Measurements from ENCODE around the gene RAP2A.

Gene RAP2A
- 27.3 to 35.1 (median 34.1) reads per million in 3 donors for total RNA-seq

DNA sequence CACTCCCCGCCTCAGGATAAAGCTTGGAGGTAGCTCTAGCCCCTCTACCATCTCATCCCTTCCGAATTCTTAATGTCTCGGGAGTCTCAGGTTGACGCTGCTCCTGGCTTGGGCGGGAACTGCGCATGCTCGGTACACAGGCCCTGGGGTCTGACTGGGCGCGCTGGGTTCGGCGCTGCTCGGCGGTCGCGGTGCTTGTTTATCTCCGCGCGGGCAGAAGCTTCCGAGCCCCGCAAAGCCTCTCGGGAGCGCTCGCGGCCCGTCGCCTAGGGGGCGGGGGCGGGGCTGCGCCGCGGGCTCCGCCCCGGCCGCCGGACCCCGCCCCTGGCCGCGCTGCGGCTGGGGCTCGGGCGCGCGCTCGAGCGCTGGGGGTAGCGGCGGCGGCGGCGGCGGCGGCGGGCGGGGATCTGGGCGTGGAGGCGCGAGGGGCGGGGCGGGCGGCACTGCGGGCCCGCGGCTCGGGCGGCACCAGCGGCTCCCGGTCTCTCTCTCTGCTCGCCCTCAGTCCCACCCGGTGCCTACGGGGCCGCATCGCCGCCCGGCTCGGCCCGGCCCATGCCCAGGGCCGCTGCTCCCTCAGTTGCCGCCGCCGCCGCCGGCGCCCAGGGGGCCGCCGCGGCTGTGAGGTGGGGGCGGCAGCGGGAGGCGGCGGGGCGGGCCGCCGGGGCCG is at the start of gene RAP2A:
Gene RAP2A, plus strand, starts transcription at position 443 of the 670 bp plus-strand sequence. CDS start 302 bp downstream, outside the sequence.
- Histone ChIP-seq H3K27ac (ENCODE audit: insufficient read depth, low read length, poor library complexity, severe bottlenecking) (peak within 1 kb of the TSS; percentile 99), H3K4me1 (ENCODE audit: control insufficient read depth, insufficient read depth, low read length, poor library complexity, severe bottlenecking) (peaks cover 17% of the 10 kb centered on the region), H3K4me3 (ENCODE audit: insufficient read depth, low read depth, low read length, poor library complexity, severe bottlenecking) (peak within 1 kb of the TSS; percentile 81), H3K9me3 (ENCODE audit: control insufficient read depth, low read length) (no peaks in the 10 kb centered on the region), H3K36me3 (ENCODE audit: control insufficient read depth, insufficient read depth, low read length) (no peaks in the 10 kb centered on the region), H3K27me3 (replicated peaks; ENCODE audit: control insufficient read depth, insufficient read depth, low read length, poor library complexity, severe bottlenecking) (no peaks in the 10 kb centered on the region)
- peak; percentile 82 to 86 (median 84) for DNase-seq

DNA sequence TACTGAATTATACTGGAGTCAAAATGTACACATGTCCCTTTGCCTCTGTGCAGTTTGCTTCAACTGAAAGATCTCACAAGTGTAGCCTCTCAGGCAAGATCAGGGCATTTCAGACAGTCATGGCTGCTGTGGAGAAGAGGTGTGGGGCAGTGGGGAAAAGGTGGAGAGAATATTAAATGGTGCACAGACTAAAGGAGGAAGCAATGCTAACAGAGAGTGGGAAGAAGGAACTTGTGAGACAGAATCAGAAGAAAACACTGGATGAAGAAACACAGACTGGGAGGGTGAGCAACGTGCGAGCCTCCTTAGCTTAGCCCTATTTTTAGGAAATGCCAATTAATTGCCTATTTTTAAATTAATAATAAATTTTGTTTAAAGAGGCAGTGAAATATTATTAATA is 49.6 kb upstream of the RAP2A start:
- Histone ChIP-seq H3K27me3 (replicated peaks; ENCODE audit: control insufficient read depth, insufficient read depth, low read length, poor library complexity, severe bottlenecking) (no peaks in the 10 kb centered on the region), H3K27ac (ENCODE audit: insufficient read depth, low read length, poor library complexity, severe bottlenecking) (no peak overlapping the region), H3K4me1 (ENCODE audit: control insufficient read depth, insufficient read depth, low read length, poor library complexity, severe bottlenecking) (no peaks in the 10 kb centered on the region), H3K9me3 (ENCODE audit: control insufficient read depth, low read length) (no peaks in the 10 kb centered on the region), H3K4me3 (ENCODE audit: insufficient read depth, low read depth, low read length, poor library complexity, severe bottlenecking) (no peak overlapping the region), H3K36me3 (ENCODE audit: control insufficient read depth, insufficient read depth, low read length) (no peaks in the 10 kb centered on the region)
- DNase-seq: no peak

DNA sequence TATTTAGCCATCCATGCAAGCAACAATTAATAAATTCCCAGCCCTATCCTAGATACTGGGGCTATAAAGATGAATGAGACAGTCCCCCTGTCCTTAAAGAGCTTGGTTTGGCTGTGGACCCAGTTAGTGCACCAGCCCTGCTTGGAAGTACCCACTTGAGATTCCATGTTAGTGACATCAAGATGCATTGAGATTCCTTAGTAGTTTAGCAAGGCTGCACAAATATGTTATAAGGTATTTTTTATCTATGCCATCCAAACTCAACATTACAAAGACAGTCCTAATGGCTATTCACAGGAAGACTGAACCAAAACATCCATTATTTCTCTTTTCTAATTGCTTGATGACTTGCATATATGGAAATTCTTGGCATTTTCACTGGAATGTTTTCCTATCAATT is 48.8 kb upstream of the RAP2A start:
- Histone ChIP-seq H3K36me3 (ENCODE audit: control insufficient read depth, insufficient read depth, low read length) (no peaks in the 10 kb centered on the region), H3K27me3 (replicated peaks; ENCODE audit: control insufficient read depth, insufficient read depth, low read length, poor library complexity, severe bottlenecking) (no peaks in the 10 kb centered on the region), H3K27ac (ENCODE audit: insufficient read depth, low read length, poor library complexity, severe bottlenecking) (no peak overlapping the region), H3K4me1 (ENCODE audit: control insufficient read depth, insufficient read depth, low read length, poor library complexity, severe bottlenecking) (no peaks in the 10 kb centered on the region), H3K4me3 (ENCODE audit: insufficient read depth, low read depth, low read length, poor library complexity, severe bottlenecking) (no peak overlapping the region), H3K9me3 (ENCODE audit: control insufficient read depth, low read length) (no peaks in the 10 kb centered on the region)
- DNase-seq: no peak

DNA sequence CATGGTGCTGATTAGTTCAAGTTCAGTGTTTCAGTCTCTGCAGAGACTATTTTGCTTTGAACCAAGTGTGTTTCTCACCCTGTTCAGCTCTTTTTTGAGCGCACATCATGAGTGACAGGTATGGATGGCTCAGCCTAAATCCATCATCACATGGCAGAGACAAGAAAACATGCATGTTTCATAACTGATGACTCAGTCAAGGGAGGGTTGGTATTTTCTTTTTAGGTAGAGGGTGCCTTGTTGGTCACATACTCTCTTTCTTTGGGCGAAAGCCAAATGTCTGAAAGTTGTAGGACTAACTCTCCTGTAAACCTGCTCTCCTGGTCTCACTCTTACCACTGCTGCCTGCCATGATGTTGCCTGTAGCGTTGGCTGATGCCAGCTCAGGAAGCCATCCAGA is 48.1 kb upstream of the RAP2A start:
- H3K36me3 ChIP-seq (ENCODE audit: control insufficient read depth, insufficient read depth, low read length): no peaks in the 10 kb centered on the region
- H3K4me3 ChIP-seq (ENCODE audit: insufficient read depth, low read depth, low read length, poor library complexity, severe bottlenecking): no peak overlapping the region
- H3K9me3 ChIP-seq (ENCODE audit: control insufficient read depth, low read length): no peaks in the 10 kb centered on the region
- H3K27ac ChIP-seq (ENCODE audit: insufficient read depth, low read length, poor library complexity, severe bottlenecking): no peak overlapping the region
- no peak for DNase-seq
- no peaks in the 10 kb centered on the region for H3K27me3 ChIP-seq (replicated peaks; ENCODE audit: control insufficient read depth, insufficient read depth, low read length, poor library complexity, severe bottlenecking)
- no peaks in the 10 kb centered on the region for H3K4me1 ChIP-seq (ENCODE audit: control insufficient read depth, insufficient read depth, low read length, poor library complexity, severe bottlenecking)

DNA sequence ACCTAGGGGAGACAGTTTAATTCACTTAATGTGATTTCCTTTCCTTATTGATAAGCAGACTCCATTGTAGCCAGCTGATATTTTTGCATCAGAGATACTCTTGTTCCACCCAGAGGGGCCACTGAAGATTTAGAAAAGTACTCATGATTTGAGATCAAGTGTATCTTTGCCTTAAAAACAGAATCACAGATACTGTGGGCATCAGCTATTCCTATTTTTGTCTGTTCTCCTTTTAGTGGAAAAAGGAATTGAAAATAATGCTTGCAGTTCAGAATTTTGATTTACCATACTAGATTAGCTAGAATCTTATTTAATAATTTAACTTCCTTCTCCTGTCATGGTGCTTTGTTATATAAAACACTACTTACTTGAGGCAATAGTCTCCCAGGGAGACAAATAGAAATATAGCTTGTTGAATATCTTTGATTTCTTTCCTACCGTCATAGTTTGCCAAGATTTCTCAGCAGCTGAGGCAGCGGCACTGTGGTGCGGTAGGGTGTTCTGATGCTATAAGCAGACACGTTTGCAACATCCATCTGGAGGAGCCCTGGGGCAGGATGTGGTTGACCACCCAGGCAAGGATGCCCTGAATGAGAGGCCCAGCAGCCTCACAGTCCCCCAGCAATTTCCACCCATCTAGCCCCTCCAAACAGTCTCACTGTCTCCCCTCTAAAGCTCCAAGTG is 47.0 kb upstream of the RAP2A start:
- H3K4me3 ChIP-seq (ENCODE audit: insufficient read depth, low read depth, low read length, poor library complexity, severe bottlenecking): no peak overlapping the region
- no peaks in the 10 kb centered on the region for H3K27me3 ChIP-seq (replicated peaks; ENCODE audit: control insufficient read depth, insufficient read depth, low read length, poor library complexity, severe bottlenecking)
- no peaks in the 10 kb centered on the region for H3K36me3 ChIP-seq (ENCODE audit: control insufficient read depth, insufficient read depth, low read length)
- H3K4me1 ChIP-seq (ENCODE audit: control insufficient read depth, insufficient read depth, low read length, poor library complexity, severe bottlenecking): no peaks in the 10 kb centered on the region
- H3K9me3 ChIP-seq (ENCODE audit: control insufficient read depth, low read length): no peaks in the 10 kb centered on the region
- no peak overlapping the region for H3K27ac ChIP-seq (ENCODE audit: insufficient read depth, low read length, poor library complexity, severe bottlenecking)
- no peak for DNase-seq

DNA sequence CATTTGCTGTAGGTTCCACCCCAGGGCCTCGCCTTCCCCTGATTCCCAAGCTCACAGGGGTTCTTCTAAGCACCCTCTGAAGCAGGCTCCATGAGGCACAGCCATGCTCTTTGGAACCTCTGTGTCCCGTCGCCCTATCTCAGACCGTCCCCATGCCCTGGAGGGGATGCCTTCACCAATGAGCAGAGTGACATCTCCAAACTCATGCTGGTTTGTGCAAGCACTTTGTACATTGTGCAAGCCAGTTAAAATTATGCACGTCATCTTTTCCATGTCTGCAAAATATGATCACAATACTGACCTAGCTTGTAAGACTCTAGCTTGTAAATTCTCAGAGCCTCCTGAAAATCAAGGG is 46.5 kb upstream of the RAP2A start:
- H3K36me3 ChIP-seq (ENCODE audit: control insufficient read depth, insufficient read depth, low read length): no peaks in the 10 kb centered on the region
- H3K27ac ChIP-seq (ENCODE audit: insufficient read depth, low read length, poor library complexity, severe bottlenecking): no peak overlapping the region

DNA sequence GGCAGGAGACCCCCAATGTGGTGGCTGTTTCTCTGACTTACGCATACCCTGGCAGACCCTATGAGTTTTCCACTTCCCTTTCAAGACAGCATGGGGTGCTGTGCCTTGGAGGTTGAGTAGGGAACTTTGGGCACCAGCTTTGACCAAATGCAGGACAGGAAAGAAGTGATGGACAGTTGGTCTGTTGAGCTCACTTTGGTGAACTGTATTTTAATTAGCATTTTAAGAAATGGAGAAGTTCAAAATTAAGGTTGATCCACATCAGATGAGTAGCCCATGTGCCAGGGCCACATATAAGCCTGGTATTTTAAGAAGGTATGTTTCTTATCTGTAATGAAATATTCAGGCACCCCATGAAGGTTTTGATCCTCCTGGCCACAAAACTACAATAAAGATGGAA is 46.1 kb upstream of the RAP2A start:
- H3K36me3 ChIP-seq (ENCODE audit: control insufficient read depth, insufficient read depth, low read length): no peaks in the 10 kb centered on the region
- H3K9me3 ChIP-seq (ENCODE audit: control insufficient read depth, low read length): no peaks in the 10 kb centered on the region
- H3K4me1 ChIP-seq (ENCODE audit: control insufficient read depth, insufficient read depth, low read length, poor library complexity, severe bottlenecking): no peaks in the 10 kb centered on the region
- no peak overlapping the region for H3K27ac ChIP-seq (ENCODE audit: insufficient read depth, low read length, poor library complexity, severe bottlenecking)
- H3K27me3 ChIP-seq (replicated peaks; ENCODE audit: control insufficient read depth, insufficient read depth, low read length, poor library complexity, severe bottlenecking): no peaks in the 10 kb centered on the region
- no peak for DNase-seq
- H3K4me3 ChIP-seq (ENCODE audit: insufficient read depth, low read depth, low read length, poor library complexity, severe bottlenecking): no peak overlapping the region

More for the DNA sequence above, 46.5 kb upstream of the RAP2A start:
- no peaks in the 10 kb centered on the region for H3K4me1 ChIP-seq (ENCODE audit: control insufficient read depth, insufficient read depth, low read length, poor library complexity, severe bottlenecking)
- no peak for DNase-seq
- H3K9me3 ChIP-seq (ENCODE audit: control insufficient read depth, low read length): no peaks in the 10 kb centered on the region
- no peak overlapping the region for H3K4me3 ChIP-seq (ENCODE audit: insufficient read depth, low read depth, low read length, poor library complexity, severe bottlenecking)
- H3K27me3 ChIP-seq (replicated peaks; ENCODE audit: control insufficient read depth, insufficient read depth, low read length, poor library complexity, severe bottlenecking): no peaks in the 10 kb centered on the region

DNA sequence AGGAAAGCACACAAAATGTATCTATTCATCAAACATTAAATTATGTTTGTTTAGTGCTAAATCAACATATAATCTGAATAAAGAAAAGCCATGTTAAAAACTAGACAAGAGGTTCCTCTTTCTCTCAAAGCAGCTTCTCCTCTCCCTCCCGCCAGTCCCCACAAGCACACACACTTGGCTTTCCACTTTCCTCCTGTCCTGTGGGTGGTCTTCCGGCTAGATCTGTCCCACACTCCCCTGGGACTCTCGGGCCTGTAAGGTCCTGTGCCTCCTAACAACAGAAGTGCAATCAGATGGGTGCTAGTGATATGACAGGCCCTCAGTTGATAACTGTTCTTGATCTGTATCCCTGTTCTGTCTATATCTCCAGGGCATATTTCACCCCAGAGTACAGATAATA is 45.6 kb upstream of the RAP2A start:
- H3K27ac ChIP-seq (ENCODE audit: insufficient read depth, low read length, poor library complexity, severe bottlenecking): no peak overlapping the region
- no peaks in the 10 kb centered on the region for H3K36me3 ChIP-seq (ENCODE audit: control insufficient read depth, insufficient read depth, low read length)
- no peaks in the 10 kb centered on the region for H3K9me3 ChIP-seq (ENCODE audit: control insufficient read depth, low read length)
- DNase-seq: no peak
- H3K4me3 ChIP-seq (ENCODE audit: insufficient read depth, low read depth, low read length, poor library complexity, severe bottlenecking): no peak overlapping the region
- H3K27me3 ChIP-seq (replicated peaks; ENCODE audit: control insufficient read depth, insufficient read depth, low read length, poor library complexity, severe bottlenecking): no peaks in the 10 kb centered on the region
- H3K4me1 ChIP-seq (ENCODE audit: control insufficient read depth, insufficient read depth, low read length, poor library complexity, severe bottlenecking): no peaks in the 10 kb centered on the region

DNA sequence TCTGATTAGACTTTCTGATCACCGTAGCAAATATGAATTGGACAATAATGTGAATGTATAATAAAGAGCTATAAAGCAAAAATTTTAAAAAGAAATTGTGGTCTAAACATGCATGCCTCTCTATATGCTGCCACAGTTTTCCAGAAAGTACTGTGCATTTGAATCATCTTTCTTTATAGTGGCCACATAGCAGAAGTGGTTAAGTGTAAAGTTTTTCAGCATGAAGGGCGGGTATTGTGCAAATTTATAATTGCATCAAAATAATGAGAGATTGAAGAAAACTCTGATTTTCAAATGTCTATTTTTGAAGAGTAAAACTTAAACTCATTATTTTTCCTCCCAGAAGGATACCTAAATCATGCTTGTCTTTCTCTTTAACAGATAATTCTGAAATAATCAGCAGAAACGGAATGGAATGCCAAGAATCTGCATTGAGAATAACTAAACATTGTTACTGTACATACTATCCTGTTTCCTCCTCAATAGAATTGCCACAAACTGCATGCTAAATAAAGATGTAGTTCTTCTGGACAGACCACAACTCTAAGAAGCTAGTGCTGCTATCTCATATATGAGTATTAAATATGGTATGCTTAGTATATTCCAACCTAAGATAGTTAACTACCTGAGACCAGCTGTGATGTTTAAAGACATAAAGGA is 42.9 kb upstream of the RAP2A start:
- no peak overlapping the region for H3K4me3 ChIP-seq (ENCODE audit: insufficient read depth, low read depth, low read length, poor library complexity, severe bottlenecking)
- H3K9me3 ChIP-seq (ENCODE audit: control insufficient read depth, low read length): no peaks in the 10 kb centered on the region
- no peaks in the 10 kb centered on the region for H3K4me1 ChIP-seq (ENCODE audit: control insufficient read depth, insufficient read depth, low read length, poor library complexity, severe bottlenecking)
- H3K27me3 ChIP-seq (replicated peaks; ENCODE audit: control insufficient read depth, insufficient read depth, low read length, poor library complexity, severe bottlenecking): no peaks in the 10 kb centered on the region
- H3K27ac ChIP-seq (ENCODE audit: insufficient read depth, low read length, poor library complexity, severe bottlenecking): no peak overlapping the region
- DNase-seq: no peak
- no peaks in the 10 kb centered on the region for H3K36me3 ChIP-seq (ENCODE audit: control insufficient read depth, insufficient read depth, low read length)

DNA sequence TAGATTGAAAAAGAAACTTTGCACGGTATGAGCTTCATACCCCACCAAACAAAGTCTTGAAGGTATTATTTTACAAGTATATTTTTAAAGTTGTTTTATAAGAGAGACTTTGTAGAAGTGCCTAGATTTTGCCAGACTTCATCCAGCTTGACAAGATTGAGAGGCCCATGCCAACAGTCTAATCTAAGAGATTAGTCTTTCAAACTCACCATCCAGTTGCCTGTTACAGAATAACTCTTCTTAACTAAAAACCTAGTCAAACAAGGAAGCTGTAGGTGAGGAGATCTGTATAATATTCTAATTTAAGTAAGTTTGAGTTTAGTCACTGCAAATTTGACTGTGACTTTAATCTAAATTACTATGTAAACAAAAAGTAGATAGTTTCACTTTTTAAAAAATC is 41.9 kb upstream of the RAP2A start:
- H3K27me3 ChIP-seq (replicated peaks; ENCODE audit: control insufficient read depth, insufficient read depth, low read length, poor library complexity, severe bottlenecking): no peaks in the 10 kb centered on the region
- no peak for DNase-seq
- H3K9me3 ChIP-seq (ENCODE audit: control insufficient read depth, low read length): no peaks in the 10 kb centered on the region
- no peaks in the 10 kb centered on the region for H3K4me1 ChIP-seq (ENCODE audit: control insufficient read depth, insufficient read depth, low read length, poor library complexity, severe bottlenecking)
- H3K4me3 ChIP-seq (ENCODE audit: insufficient read depth, low read depth, low read length, poor library complexity, severe bottlenecking): no peak overlapping the region
- no peak overlapping the region for H3K27ac ChIP-seq (ENCODE audit: insufficient read depth, low read length, poor library complexity, severe bottlenecking)
- no peaks in the 10 kb centered on the region for H3K36me3 ChIP-seq (ENCODE audit: control insufficient read depth, insufficient read depth, low read length)

All from effector memory CD4-positive, alpha-beta T cell (primary cell).